ENCODE data around the gene PHF23.

The PHF23 gene

GRCh38 chr17:7203391-7203790, 35.9 kb downstream of the PHF23 start:
- DNase-seq = no peak

DNA sequence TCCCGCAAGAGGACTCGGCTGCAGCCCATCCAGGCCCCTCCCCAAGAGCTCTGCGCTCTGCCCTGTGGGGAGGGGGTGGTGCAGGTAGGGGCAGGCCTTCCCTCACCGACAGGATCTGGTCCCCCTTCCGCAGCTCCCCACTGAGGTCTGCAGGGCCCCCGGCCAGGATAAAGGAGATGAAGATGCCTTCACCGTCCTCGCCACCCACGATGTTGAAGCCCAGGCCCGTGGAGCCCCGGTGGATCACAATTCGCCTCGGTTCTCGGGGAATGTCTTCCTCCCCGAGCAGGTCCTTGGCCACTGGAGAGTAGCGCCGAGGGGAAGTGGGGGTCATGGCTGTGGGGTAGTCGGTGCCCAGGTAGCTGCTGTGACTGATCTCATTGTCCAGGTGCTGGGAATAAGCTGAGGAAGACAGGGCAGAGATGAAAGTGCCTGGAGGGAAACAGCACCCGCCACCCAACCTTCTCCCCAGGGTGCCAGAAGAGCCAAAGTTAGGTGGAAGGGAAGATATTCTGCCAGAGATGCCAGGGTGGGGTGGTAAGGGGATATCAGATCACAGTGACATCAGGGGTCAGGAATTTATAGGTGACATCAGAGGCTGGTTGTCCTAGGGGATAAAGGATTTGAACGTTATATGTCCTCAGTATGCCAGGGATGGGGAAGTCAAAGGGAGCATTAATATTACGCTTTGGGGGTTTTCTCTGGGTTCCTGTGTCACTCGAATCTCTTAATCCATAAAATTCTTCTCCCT, 42.4 kb downstream of the PHF23 start:
- no peak for DNase-seq

DNA sequence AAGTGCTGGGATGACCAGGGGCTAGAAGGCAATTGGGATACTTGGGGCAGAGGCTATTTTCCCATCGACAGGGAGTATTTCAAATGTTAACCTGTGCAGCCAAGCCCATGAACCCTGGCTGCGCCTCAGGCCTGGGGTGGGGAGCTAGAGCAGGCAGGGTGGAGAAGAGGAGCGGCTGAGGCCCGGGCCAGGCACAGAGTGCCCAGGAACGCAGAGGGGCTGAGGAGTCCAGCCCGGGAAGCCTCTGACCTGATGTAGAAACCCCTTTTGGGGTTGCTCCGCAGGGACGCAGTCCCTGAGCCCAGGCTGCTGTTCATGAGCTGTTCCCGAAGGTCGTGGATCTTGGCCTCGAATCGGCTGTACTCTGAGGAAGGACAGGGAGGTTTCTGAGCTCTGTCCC, 43.3 kb downstream of the PHF23 start:
- no peak for DNase-seq

DNA sequence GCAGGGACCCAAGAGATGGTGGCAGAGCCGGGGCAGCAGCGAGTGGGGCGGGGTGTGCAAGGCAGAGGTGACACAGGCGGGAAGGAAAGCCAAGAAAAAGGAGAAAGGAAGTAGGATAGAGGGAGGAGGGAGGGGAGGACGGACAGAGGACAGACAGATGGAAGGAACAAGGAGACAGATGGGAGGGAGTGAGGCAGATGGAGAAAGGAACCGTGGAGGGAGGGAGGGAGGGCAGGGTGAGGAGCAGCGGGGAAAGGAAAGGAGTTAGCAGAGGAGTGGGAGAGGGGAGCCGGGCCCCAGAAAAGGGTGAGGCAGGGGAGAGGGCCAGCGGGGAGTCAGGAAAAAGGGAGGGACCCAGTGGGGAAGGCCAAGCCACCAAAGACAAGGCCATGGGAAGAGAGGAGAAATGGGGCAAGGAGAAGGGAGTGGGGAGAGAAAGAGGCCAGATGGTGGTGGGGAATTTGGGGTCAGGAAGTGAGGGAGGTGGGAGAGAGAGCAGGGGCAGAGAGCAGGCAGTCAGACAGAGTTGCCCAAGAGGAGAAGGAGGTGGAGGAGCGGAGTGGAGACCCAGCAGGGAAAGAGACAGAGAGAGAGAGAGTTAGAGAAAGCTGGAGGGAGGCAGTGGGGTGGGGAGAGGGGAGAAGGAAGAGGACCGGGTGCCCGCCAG, 46.9 kb downstream of the PHF23 start:
- no peak for DNase-seq

DNA sequence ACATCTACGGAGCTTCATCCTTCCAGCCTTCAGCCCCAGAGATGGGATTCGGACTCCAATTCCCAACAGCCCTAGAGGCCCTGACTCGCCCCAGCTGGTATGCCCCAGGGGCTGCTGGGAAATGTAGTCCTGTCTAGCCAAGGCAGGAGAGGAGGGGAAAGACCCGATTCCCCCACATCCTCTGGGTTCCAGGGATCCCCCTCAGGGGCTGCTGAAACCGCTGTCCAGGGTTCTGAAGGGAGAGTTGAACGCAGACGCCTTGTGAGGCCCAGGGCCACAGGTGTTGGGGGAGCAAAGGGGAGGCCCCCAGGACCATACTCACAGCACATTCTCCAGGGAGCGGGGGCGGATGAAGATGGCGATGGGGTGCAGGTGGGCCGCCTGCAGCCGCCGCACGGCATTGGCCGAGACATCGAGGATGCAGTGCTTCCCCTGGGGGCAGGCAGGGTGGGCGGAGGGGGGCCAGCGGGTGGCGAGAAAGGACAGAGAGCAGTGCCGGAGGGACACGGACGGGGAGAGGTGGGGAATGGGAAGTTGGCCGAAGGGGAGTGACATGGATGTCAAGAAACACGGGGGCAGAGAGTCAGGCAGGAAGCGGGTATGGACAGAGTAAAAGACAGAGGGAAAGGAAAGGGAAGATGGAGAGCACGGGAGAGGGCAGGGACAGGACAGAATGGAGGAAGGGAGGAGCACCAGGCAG, 47.5 kb downstream of the PHF23 start:
- no peak for DNase-seq

- DNase-seq = no peak
Measured at GRCh38 chr17:7191069-7191468, 48.2 kb downstream of the PHF23 start.

DNA sequence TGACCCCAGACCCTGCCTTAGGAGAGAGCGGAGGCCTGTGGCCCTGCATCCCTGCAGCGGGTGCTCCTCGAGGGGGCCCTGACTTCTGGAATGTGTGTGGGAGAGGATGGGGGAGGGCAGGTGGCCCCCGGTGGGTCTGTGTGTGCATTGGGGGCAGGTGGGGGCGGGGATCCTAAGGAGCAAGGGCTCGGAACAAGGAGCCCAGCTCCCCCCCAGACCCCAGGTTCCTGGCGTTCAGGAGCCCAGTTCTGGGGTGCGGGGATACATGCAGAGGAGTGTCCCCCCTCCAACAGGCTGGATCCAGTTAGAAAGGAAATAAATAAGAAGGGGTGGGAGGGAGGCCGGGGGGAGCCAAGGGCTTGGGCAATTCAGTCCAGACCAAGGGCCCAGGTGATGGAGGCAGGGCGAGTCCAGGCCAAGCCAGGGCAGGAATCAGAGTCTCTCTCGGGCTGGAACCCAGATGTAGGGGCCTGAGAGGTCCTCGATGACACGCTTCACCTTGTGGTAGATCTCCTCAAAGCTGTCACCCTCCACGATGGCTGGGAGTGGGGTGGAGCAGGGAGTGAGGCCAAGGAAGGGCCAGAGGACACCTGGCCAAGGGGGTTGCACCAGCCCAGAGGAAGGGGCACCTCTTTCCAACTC, 48.9 kb downstream of the PHF23 start:
- DNase-seq = no peak

DNA sequence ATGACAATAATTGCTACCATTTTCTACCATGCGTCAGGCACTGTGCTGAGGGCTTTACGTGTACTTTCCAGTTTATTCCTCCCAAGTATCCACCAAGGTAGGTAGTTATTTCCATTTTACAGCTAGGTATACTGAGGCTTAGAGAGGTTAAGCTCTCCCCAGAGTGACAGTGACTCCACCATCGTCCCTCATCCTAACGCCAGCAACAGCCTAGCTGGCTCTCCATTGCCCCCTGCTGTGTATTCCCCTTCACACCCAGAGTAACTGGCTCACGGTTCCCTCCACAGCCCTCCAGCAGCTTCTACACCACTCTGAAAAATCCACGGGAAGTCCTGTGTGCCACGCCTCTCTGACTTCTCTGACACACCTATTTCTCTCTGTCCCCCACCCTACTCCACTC, 53.0 kb downstream of the PHF23 start:
- no peak for DNase-seq

All from effector CD4-positive, alpha-beta T cell (primary cell).